ENCODE data around the gene CCNQ.

DNA sequence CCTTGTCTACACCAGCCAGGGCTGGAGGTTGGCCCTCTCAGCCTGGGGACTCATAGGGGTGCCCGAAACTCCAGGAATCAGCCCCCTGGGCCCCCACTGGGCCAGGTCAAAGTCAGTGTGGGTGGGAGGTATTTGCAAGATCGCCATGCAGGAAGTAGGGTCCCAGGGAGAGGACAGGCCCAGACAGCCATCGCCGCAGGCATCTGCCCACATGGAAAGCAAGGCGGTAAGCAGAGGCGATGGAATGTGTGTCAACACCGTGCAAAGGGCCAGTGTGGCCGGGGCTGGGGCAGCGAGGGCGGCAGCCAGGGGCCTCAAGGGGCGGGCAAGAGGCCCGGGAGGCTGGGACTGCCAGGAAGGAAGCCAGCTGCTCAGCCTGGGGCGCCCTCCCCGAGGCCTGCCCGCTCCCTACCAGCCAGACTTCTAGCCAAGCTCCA is 28.8 kb upstream of the CCNQ start:
- TF ChIP-seq, protein P1, sequence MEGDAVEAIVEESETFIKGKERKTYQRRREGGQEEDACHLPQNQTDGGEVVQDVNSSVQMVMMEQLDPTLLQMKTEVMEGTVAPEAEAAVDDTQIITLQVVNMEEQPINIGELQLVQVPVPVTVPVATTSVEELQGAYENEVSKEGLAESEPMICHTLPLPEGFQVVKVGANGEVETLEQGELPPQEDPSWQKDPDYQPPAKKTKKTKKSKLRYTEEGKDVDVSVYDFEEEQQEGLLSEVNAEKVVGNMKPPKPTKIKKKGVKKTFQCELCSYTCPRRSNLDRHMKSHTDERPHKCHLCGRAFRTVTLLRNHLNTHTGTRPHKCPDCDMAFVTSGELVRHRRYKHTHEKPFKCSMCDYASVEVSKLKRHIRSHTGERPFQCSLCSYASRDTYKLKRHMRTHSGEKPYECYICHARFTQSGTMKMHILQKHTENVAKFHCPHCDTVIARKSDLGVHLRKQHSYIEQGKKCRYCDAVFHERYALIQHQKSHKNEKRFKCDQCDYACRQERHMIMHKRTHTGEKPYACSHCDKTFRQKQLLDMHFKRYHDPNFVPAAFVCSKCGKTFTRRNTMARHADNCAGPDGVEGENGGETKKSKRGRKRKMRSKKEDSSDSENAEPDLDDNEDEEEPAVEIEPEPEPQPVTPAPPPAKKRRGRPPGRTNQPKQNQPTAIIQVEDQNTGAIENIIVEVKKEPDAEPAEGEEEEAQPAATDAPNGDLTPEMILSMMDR (conservative IDR thresholded peaks at IDR 0.05; ENCODE audit: low read depth, low read length), result no peak
- no peak for TF ChIP-seq EZH2 (IDR thresholded peaks at IDR 0.05; ENCODE audit: borderline replicate concordance, low read depth, low read length, poor library complexity, severe bottlenecking)

Data from A673 (cell line).